Osteocyte (in vitro differentiated cells): ENCODE measurements around the gene TMPRSS15. TPM values are rescaled to one million over a fixed set of nuclear protein-coding genes. Genes with fewer than 3 reads are reported as not detected.

Experiments used
- DNase-seq: peaks from one replicate; pipeline ENCODE4 v3.0.0; 2021; ENCODE audit warnings: mixed read lengths; ENCODE audit not compliant: unreplicated experiment; ENCODE audit errors: extremely low spot score
- H3K27ac Mint-ChIP-seq: one replicate; pipeline ENCODE4 v1.8.0; 2021; ENCODE audit warnings: mild to moderate bottlenecking, mixed read lengths; ENCODE audit not compliant: unreplicated experiment
- H3K27me3 Mint-ChIP-seq: one replicate; pipeline ENCODE4 v1.8.0; 2021; ENCODE audit warnings: mixed read lengths; ENCODE audit not compliant: unreplicated experiment
- H3K36me3 Mint-ChIP-seq: one replicate; pipeline ENCODE4 v1.8.0; 2021; ENCODE audit warnings: mixed read lengths; ENCODE audit not compliant: unreplicated experiment
- H3K4me1 Mint-ChIP-seq: one replicate; pipeline ENCODE4 v1.8.0; 2021; ENCODE audit warnings: mixed read lengths; ENCODE audit not compliant: unreplicated experiment
- H3K4me3 Mint-ChIP-seq: one replicate; pipeline ENCODE4 v1.8.0; 2021; ENCODE audit warnings: mild to moderate bottlenecking, moderate library complexity, mixed read lengths; ENCODE audit not compliant: unreplicated experiment
- H3K9me3 Mint-ChIP-seq: one replicate; pipeline ENCODE4 v1.8.0; 2021; ENCODE audit warnings: mixed read lengths; ENCODE audit not compliant: unreplicated experiment
- CTCF ChIP-seq: fragments of 200-600 bp; sonication (generic); IDR thresholded peaks from 2 replicates; pipeline ENCODE4 v1.5.0; 2021; ENCODE audit warnings: antibody characterized with exemption, mild to moderate bottlenecking, moderate library complexity
- total RNA-seq: library from RNA; stranded (reverse); gene quantifications from 2 replicates; pipeline ENCODE4 v1.2.1, GENCODE V29; 2021

Gene TMPRSS15
- total RNA-seq, 1 donor from 2014 or later, result 1.3 TPM

DNA sequence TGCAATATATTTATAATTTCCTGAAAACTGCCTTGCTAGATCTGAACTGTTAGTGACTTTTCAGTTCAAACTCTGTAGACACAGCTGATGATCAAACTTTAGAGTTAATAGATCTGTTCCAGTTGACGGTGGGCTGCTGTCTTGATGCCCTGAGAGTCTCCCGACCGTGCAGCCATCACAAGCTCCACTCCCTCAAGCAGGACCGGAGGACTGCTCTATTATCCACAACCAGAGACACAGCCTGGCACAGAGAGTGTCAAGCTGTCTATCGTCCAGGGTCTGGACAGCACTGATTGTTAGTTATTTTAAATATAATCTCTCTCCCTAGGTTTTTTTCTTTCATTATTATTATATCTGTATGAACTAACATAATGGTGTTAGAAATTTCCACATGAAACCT lies 150.9 kb downstream of the TMPRSS15 start:
- Mint-ChIP-seq H3K27ac (no peak overlapping the region), H3K9me3 (no peaks in the 10 kb centered on the region), H3K4me3 (no peak overlapping the region), H3K27me3 (no peaks in the 10 kb centered on the region), H3K36me3 (no peaks in the 10 kb centered on the region), H3K4me1 (no peaks in the 10 kb centered on the region)
- no peak for TF ChIP-seq CTCF
- no peak for DNase-seq

DNA sequence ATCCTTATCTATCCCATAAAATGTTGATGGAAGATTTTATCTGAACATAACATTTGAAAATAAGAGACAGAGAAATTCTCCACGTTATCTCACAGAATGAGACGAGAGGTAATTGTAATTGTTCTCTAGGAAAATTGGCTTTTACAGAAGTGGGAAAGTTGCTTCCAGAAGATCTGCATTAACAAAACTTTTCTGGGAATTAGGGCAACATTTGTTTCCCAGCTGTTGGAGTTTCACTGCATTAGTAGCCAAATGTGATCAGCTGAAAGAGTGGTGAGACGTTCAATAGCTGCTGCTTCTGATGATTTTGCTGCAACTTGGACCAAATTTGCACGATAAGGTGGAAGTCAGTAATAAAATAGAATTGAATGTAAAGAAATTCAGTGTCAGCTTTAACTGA lies 151.3 kb downstream of the TMPRSS15 start:
- TF ChIP-seq CTCF, result no peak
- Mint-ChIP-seq H3K36me3 (no peaks in the 10 kb centered on the region), H3K27ac (no peak overlapping the region), H3K4me3 (no peak overlapping the region), H3K27me3 (no peaks in the 10 kb centered on the region), H3K9me3 (no peaks in the 10 kb centered on the region), H3K4me1 (no peaks in the 10 kb centered on the region)
- no peak for DNase-seq

- Mint-ChIP-seq H3K4me3 (no peak overlapping the region), H3K9me3 (no peaks in the 10 kb centered on the region), H3K36me3 (no peaks in the 10 kb centered on the region), H3K27ac (no peak overlapping the region), H3K4me1 (no peaks in the 10 kb centered on the region), H3K27me3 (peaks cover 6% of the 10 kb centered on the region)
- DNase-seq, result no peak
- TF ChIP-seq CTCF, result no peak
These were observed 152.5 kb downstream of the TMPRSS15 start for GRCh38 chr21:18251065-18251464.

GRCh38 chr21:18249672-18250071 lies 153.9 kb downstream of the TMPRSS15 start:
- no peaks in the 10 kb centered on the region for H3K9me3 Mint-ChIP-seq
- H3K4me1 Mint-ChIP-seq, result peaks cover 4% of the 10 kb centered on the region
- no peak overlapping the region for H3K4me3 Mint-ChIP-seq
- DNase-seq, result no peak
- no peak overlapping the region for H3K27ac Mint-ChIP-seq
- H3K36me3 Mint-ChIP-seq, result no peaks in the 10 kb centered on the region
- peaks cover 15% of the 10 kb centered on the region for H3K27me3 Mint-ChIP-seq
- peak; percentile 6 for TF ChIP-seq CTCF

- H3K4me3 Mint-ChIP-seq, result no peak overlapping the region
- no peak for TF ChIP-seq CTCF
- no peaks in the 10 kb centered on the region for H3K9me3 Mint-ChIP-seq
- H3K4me1 Mint-ChIP-seq, result peaks cover 9% of the 10 kb centered on the region
- no peaks in the 10 kb centered on the region for H3K36me3 Mint-ChIP-seq
- H3K27ac Mint-ChIP-seq, result no peak overlapping the region
- peaks cover 26% of the 10 kb centered on the region for H3K27me3 Mint-ChIP-seq
- DNase-seq, result no peak
These were observed 155.4 kb downstream of the TMPRSS15 start for GRCh38 chr21:18248171-18248570.
